Mesendoderm (in vitro differentiated cells): Measurements from ENCODE around the gene C11orf98.

Experiments
- DNase-seq: peaks from one replicate; pipeline ENCODE4 v3.0.0; 2013
- H2AK5ac ChIP-seq: 2 replicates; pipeline ENCODE4 v1.6.1; 2013; ENCODE audit warnings: low read length, inconsistent platforms
- H2BK120ac ChIP-seq: 2 replicates; pipeline ENCODE4 v1.6.1; 2013; ENCODE audit warnings: low read depth, mild to moderate bottlenecking, low read length, moderate library complexity, mixed read lengths
- H2BK15ac ChIP-seq: replicated peaks from 2 replicates; pipeline ENCODE4 v1.6.1; 2013; ENCODE audit warnings: low read depth, mild to moderate bottlenecking, moderate library complexity
- H2BK5ac ChIP-seq: 2 replicates; pipeline ENCODE4 v1.6.1; 2013; ENCODE audit warnings: low read length, inconsistent platforms
- H3K18ac ChIP-seq: 2 replicates; pipeline ENCODE4 v1.6.1; 2013; ENCODE audit warnings: mild to moderate bottlenecking, low read length, mixed read lengths
- H3K23ac ChIP-seq: one replicate; pipeline ENCODE4 v1.6.1; 2013; ENCODE audit warnings: low read length
- H3K27ac ChIP-seq: 2 replicates; pipeline ENCODE4 v1.5.1; 2013; ENCODE audit warnings: low read depth, mild to moderate bottlenecking, inconsistent platforms, low read length, moderate library complexity
- H3K27me3 ChIP-seq: 2 replicates; pipeline ENCODE4 v1.6.1; 2013; ENCODE audit warnings: low read length, control low read depth, mild to moderate bottlenecking, inconsistent platforms; ENCODE audit not compliant: insufficient read depth, poor library complexity
- H3K36me3 ChIP-seq: 2 replicates; pipeline ENCODE4 v1.6.1; 2013; ENCODE audit warnings: low read length, inconsistent platforms; ENCODE audit not compliant: control insufficient read depth, insufficient read depth
- H3K4ac ChIP-seq: one replicate; pipeline ENCODE4 v1.6.1; 2013; ENCODE audit warnings: low read depth, mild to moderate bottlenecking, low read length, moderate library complexity
- H3K4me1 ChIP-seq: 2 replicates; pipeline ENCODE4 v1.6.1; 2013; ENCODE audit warnings: low read depth, low read length, inconsistent platforms; ENCODE audit not compliant: control insufficient read depth
- H3K4me2 ChIP-seq: 2 replicates; pipeline ENCODE4 v1.6.1; 2013; ENCODE audit warnings: low read length
- H3K4me3 ChIP-seq: 2 replicates; pipeline ENCODE4 v1.5.1; 2013; ENCODE audit warnings: mild to moderate bottlenecking, low read length
- H3K56ac ChIP-seq: one replicate; pipeline ENCODE4 v1.6.1; 2013; ENCODE audit warnings: low read length
- H3K79me1 ChIP-seq: 2 replicates; pipeline ENCODE4 v1.6.1; 2013; ENCODE audit warnings: low read length, inconsistent platforms
- H3K79me2 ChIP-seq: 2 replicates; pipeline ENCODE4 v1.6.1; 2013; ENCODE audit warnings: mild to moderate bottlenecking, low read length; ENCODE audit not compliant: control insufficient read depth, insufficient read depth
- H3K9ac ChIP-seq: 2 replicates; pipeline ENCODE4 v1.6.1; 2013; ENCODE audit warnings: low read length, inconsistent platforms
- H4K5ac ChIP-seq: one replicate; pipeline ENCODE4 v1.6.1; 2013; ENCODE audit warnings: low read length
- H4K8ac ChIP-seq: one replicate; pipeline ENCODE4 v1.6.1; 2013; ENCODE audit warnings: low read depth, mild to moderate bottlenecking, control low read depth, low read length, moderate library complexity
- WGBS: extraction: QIAGEN DNeasy Blood & Tissue Kit; methylation state at CpG from one replicate; pipeline ENCODE4 v1.1.7; 2013; ENCODE audit warnings: low lambda C conversion rate, missing lambda C conversion rate; ENCODE audit not compliant: insufficient coverage; ENCODE audit errors: extremely low coverage; 5-methylcytosine and 5-hydroxymethylcytosine counted together

Gene C11orf98

DNA sequence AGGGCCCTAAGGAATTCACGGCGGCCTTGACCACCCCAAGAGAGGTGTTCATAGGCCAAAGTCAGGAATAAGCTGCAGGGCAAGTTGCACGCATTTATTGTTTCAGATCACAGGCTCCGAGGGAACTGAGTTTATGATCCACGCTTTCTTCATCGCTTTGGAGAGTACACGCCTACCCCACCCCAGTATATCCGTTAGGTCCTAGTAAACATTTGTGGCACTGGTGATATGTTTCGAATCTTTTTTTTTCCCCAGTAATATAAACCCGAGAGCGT lies 19.4 kb downstream of the C11orf98 start:
- DNase-seq: no peak
- Histone ChIP-seq H3K4me3 (peak overlapping the region; percentile 96), H4K5ac (no peak overlapping the region), H3K4me1 (no peaks in the 10 kb centered on the region), H2AK5ac (peak overlapping the region; percentile 87), H2BK120ac (no peak overlapping the region), H4K8ac (no peak overlapping the region), H2BK5ac (no peak overlapping the region), H3K23ac (peak overlapping the region; percentile 48), H3K27ac (peak overlapping the region; percentile 90), H3K4ac (peak overlapping the region; percentile 99), H2BK15ac (no peak overlapping the region), H3K4me2 (peak overlapping the region; percentile 99), H3K56ac (peak overlapping the region; percentile 98), H3K79me1 (peaks cover 17% of the 10 kb centered on the region), H3K18ac (no peak overlapping the region), H3K27me3 (no peaks in the 10 kb centered on the region), H3K36me3 (peaks cover 10% of the 10 kb centered on the region), H3K79me2 (peaks cover 26% of the 10 kb centered on the region), H3K9ac (peak overlapping the region; percentile 99)
- no CpG with 5 or more reads among the region's 11 CpGs for WGBS

DNA sequence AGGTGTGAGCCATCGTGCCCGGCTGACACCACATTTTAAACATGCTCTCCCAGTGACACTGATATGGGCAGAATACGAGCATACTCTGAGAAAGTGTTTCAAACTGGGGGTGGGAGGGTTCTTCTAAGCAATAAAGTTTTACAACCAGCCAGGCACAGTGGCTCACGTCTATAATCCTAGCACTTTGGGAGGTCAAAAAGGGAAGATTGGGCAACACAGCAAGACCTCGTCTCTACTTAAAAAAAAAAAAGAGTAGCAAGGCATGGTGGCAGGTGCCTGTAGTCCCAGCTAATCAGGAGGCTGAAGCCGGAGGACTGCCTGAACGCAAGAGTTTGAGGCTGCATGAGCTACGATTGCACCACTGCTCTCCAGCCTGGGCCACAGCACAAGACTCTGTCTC lies 20.8 kb downstream of the C11orf98 start:
- peaks cover 6% of the 10 kb centered on the region for H3K36me3 ChIP-seq
- WGBS: no CpG with 5 or more reads among the region's 8 CpGs
- no peak overlapping the region for H2BK5ac ChIP-seq

GRCh38 chr11:62632492-62632891 lies 32.5 kb downstream of the C11orf98 start:
- Histone ChIP-seq H2BK5ac (no peak overlapping the region), H3K27me3 (no peaks in the 10 kb centered on the region), H3K56ac (no peak overlapping the region), H3K4me2 (no peak overlapping the region), H3K4ac (no peak overlapping the region), H3K79me2 (no peaks in the 10 kb centered on the region), H4K8ac (no peak overlapping the region), H2BK15ac (no peak overlapping the region), H3K36me3 (peaks cover 36% of the 10 kb centered on the region), H3K79me1 (no peaks in the 10 kb centered on the region), H4K5ac (no peak overlapping the region), H3K9ac (no peak overlapping the region), H3K27ac (no peak overlapping the region), H3K4me1 (no peaks in the 10 kb centered on the region), H2AK5ac (no peak overlapping the region), H3K4me3 (no peak overlapping the region), H3K23ac (no peak overlapping the region), H3K18ac (no peak overlapping the region), H2BK120ac (no peak overlapping the region)
- no peak for DNase-seq
- WGBS: no CpG with 5 or more reads among the region's 6 CpGs

More for the DNA sequence above, 20.8 kb downstream of the C11orf98 start:
- DNase-seq: no peak
- Histone ChIP-seq H2BK15ac (no peak overlapping the region), H3K18ac (no peak overlapping the region), H4K8ac (no peak overlapping the region), H4K5ac (no peak overlapping the region), H3K4me3 (no peak overlapping the region), H3K9ac (no peak overlapping the region), H3K27me3 (no peaks in the 10 kb centered on the region), H3K79me1 (peaks cover 18% of the 10 kb centered on the region), H3K79me2 (peaks cover 26% of the 10 kb centered on the region), H3K4me2 (no peak overlapping the region), H2AK5ac (no peak overlapping the region), H3K23ac (no peak overlapping the region), H3K27ac (no peak overlapping the region), H3K4ac (no peak overlapping the region), H2BK120ac (no peak overlapping the region), H3K4me1 (no peaks in the 10 kb centered on the region), H3K56ac (no peak overlapping the region)

DNA sequence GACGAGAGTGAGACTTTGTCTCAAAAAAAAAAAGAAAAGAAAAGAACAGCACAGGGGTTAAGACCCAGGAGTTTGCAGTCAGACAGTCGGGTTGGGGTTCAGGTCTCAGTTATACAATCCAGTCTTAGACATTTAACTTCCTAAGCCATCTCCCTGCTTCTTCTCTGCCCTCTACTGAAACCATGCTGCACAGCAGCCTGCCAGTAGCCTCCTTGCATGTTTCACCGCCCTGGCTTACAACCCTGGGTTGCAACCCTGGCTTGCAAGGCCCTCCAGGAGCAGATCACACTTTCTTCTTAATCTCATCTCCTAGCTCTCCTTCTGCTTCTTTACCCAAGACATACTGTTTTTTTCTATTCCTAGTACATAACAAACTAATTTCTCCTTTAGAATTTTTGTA lies 37.3 kb downstream of the C11orf98 start:
- Histone ChIP-seq H2BK5ac (no peak overlapping the region), H3K79me2 (no peaks in the 10 kb centered on the region), H4K5ac (no peak overlapping the region), H3K56ac (no peak overlapping the region), H3K27ac (no peak overlapping the region), H4K8ac (no peak overlapping the region), H3K4me1 (no peaks in the 10 kb centered on the region), H3K36me3 (peaks cover 34% of the 10 kb centered on the region), H3K79me1 (no peaks in the 10 kb centered on the region), H3K23ac (no peak overlapping the region), H3K18ac (no peak overlapping the region), H3K4ac (no peak overlapping the region), H3K4me2 (no peak overlapping the region), H3K4me3 (no peak overlapping the region), H3K27me3 (no peaks in the 10 kb centered on the region), H2BK120ac (no peak overlapping the region), H2BK15ac (no peak overlapping the region), H3K9ac (no peak overlapping the region), H2AK5ac (no peak overlapping the region)
- no CpG with 5 or more reads among the region's 3 CpGs for WGBS
- no peak for DNase-seq

DNA sequence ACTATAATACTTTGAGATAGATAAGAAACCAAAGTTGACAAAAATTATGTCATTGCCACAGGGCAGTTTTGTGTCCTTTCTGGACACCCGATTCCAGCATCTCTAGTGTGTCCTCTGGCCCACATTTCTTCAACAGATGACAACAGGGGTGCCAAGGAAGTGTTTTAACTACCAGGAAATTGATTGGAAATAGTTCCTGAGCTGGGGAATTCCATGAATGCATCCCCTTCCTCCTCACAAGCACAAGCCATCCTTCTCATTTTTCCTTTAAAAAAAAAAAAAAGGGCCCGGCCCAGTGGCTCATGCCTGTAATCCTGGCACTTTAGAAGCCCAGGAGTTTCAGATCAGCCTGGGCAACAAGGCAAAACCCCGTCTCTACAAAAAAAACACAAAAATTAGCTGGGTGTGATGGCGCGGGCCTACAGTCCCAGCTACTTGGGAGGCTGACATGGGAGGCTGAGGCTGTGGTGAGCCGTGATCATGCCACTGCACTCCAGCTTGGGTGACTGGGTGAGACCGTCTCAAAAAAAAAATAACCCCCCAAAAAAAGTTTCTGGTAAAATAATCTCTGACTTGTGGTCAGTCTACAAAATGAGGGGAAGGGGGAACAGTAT lies 42.4 kb downstream of the C11orf98 start:
- Histone ChIP-seq H3K27me3 (no peaks in the 10 kb centered on the region), H2BK120ac (no peak overlapping the region), H3K36me3 (peaks cover 15% of the 10 kb centered on the region), H3K56ac (peak overlapping the region; percentile 61), H3K79me2 (no peaks in the 10 kb centered on the region), H2AK5ac (no peak overlapping the region), H3K4me3 (no peak overlapping the region), H3K9ac (peak overlapping the region; percentile 47), H3K27ac (peak overlapping the region; percentile 64), H2BK5ac (no peak overlapping the region), H3K4me2 (peak overlapping the region; percentile 45), H3K18ac (no peak overlapping the region), H3K79me1 (no peaks in the 10 kb centered on the region), H3K4ac (no peak overlapping the region), H4K8ac (no peak overlapping the region), H4K5ac (no peak overlapping the region), H3K4me1 (peaks cover 2% of the 10 kb centered on the region), H2BK15ac (no peak overlapping the region), H3K23ac (no peak overlapping the region)
- WGBS: no CpG with 5 or more reads among the region's 7 CpGs
- DNase-seq: peak; percentile 83
